ENCODE data around the gene ATXN1.

ATXN1 gene

DNA sequence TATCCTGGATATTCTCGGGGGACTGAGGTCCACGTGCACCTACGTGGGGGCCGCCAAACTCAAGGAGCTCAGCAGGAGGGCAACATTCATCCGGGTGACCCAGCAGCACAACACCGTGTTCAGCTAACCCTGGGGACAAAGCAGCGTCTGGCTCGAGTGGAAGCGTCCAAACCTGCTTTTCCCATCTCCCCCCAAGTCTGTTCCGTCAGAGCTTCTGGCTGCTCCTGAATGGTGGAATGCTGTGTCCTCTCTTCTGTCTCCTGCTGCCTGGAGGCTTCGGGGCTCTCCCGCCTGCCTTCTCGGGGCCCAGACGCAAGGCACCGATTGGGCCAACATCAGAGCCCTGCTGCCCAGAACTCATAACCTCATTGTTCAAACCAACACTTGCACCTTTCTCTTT, 466.2 kb downstream of the ATXN1 start:
- H3K9me3 ChIP-seq = no peaks in the 10 kb centered on the region
- H3K27ac ChIP-seq = no peak overlapping the region
- peak in 1 of 2 donors; percentile 37 for DNase-seq
- H3K4me1 ChIP-seq = no peaks in the 10 kb centered on the region
- no peak overlapping the region for H3K4me3 ChIP-seq
- no peak for TF ChIP-seq CTCF (IDR thresholded peaks at IDR 0.05)
- peaks cover 16 to 73% (median 29%) of the 10 kb centered on the region in 3 donors for H3K36me3 ChIP-seq
- H3K27me3 ChIP-seq = no peaks in the 10 kb centered on the region
- intact Hi-C loops (cut with DNase I; ENCODE audit: low total_unique reads) = no loop called here

DNA sequence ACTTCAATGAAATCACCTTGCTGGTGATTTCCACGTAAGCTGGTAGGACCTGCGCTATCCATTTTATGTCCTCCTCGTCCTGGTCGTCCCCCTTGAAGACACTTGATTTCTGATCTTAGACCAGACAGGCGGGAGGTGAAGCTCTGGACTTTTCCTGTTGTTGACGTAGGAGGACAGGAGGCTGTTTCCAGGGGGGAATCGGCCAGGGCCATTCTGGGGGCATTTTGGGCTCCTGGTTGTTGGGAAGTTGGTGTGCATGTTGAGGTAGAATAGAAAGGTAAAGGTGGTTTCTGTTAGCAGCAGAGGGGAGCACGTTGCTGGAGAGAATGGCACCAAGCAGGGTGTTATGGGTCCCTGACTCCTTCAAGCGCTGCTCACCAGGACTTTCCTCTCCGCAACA, 466.9 kb downstream of the ATXN1 start:
- Histone ChIP-seq H3K27me3 (no peaks in the 10 kb centered on the region), H3K4me1 (no peaks in the 10 kb centered on the region), H3K4me3 (no peak overlapping the region), H3K36me3 (peaks cover 16 to 74% (median 29%) of the 10 kb centered on the region in 3 donors), H3K9me3 (no peaks in the 10 kb centered on the region), H3K27ac (no peak overlapping the region)
- DNase-seq = no peak
- intact Hi-C loops (cut with DNase I; ENCODE audit: low total_unique reads) = no loop called here
- TF ChIP-seq CTCF (IDR thresholded peaks at IDR 0.05) = no peak

DNA sequence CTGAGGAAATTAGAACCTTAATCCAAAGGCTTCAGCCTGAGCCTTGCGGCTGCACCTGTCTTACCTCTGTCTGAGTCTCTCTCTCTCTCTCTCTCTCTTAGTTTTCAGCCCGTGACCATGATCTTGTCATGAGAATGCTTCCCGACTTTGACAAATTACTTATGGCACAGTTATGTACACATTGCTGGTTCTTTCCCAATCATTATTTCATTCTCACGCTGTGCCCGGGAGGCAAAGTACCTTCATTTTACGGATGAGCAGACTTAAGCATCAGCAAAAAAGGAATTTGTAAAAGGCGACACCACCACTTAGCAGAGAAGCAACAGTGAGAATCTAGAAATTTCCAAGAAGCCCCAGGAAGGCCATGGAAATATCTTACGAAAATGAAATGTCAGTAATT, 468.3 kb downstream of the ATXN1 start:
- Histone ChIP-seq H3K27me3 (no peaks in the 10 kb centered on the region), H3K4me1 (no peaks in the 10 kb centered on the region), H3K36me3 (peaks cover 11 to 66% (median 21%) of the 10 kb centered on the region in 3 donors), H3K4me3 (no peak overlapping the region), H3K9me3 (no peaks in the 10 kb centered on the region), H3K27ac (no peak overlapping the region)
- DNase-seq = no peak
- intact Hi-C loops (cut with DNase I; ENCODE audit: low total_unique reads) = no loop called here
- TF ChIP-seq CTCF (IDR thresholded peaks at IDR 0.05) = no peak

- Histone ChIP-seq H3K27me3 (no peaks in the 10 kb centered on the region), H3K36me3 (peaks cover 6 to 61% (median 16%) of the 10 kb centered on the region in 3 donors), H3K9me3 (no peaks in the 10 kb centered on the region), H3K4me3 (no peak overlapping the region), H3K27ac (no peak overlapping the region), H3K4me1 (no peaks in the 10 kb centered on the region)
- DNase-seq = peak in 1 of 2 donors; percentile 33
- intact Hi-C loops (cut with DNase I; ENCODE audit: low total_unique reads) = no loop called here
- TF ChIP-seq CTCF (IDR thresholded peaks at IDR 0.05) = no peak
Observed at GRCh38 chr6:16292432-16292831, 468.8 kb downstream of the ATXN1 start.

- Histone ChIP-seq H3K27me3 (no peaks in the 10 kb centered on the region), H3K4me3 (no peak overlapping the region), H3K9me3 (no peaks in the 10 kb centered on the region), H3K4me1 (no peaks in the 10 kb centered on the region), H3K27ac (no peak overlapping the region), H3K36me3 (peaks cover 5 to 58% (median 15%) of the 10 kb centered on the region in 3 donors)
- intact Hi-C loops (cut with DNase I; ENCODE audit: low total_unique reads) = no loop called here
- DNase-seq = peak in 1 of 2 donors; percentile 33
- no peak for TF ChIP-seq CTCF (IDR thresholded peaks at IDR 0.05)
Observed at GRCh38 chr6:16291739-16292138, 469.5 kb downstream of the ATXN1 start.

DNA sequence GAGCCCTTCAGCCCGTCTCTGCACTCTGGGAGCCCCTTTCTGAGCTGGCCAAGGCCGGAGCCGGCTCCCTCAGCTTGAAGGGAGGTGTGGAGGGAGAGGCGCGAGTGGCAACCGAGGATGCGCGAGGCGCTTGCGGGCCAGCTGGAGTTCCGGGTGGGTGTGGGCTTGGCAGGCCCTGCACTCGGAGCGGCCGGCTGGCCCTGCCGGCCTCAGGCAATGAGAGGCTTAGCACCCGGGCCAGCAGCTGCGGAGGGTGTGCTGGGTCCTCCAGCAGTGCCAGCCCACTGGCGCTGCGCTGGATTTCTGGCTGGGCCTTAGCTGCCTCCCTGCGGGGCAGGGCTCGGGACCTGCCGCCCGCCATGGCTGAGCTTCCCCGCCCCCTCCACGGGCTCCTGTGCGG, 473.1 kb downstream of the ATXN1 start:
- TF ChIP-seq CTCF (IDR thresholded peaks at IDR 0.05) = no peak
- intact Hi-C loops (cut with DNase I; ENCODE audit: low total_unique reads) = no loop called here
- Histone ChIP-seq H3K4me1 (no peaks in the 10 kb centered on the region), H3K9me3 (no peaks in the 10 kb centered on the region), H3K27ac (no peak overlapping the region), H3K36me3 (peaks cover 0 to 30% (median 6%) of the 10 kb centered on the region in 3 donors), H3K4me3 (no peak overlapping the region), H3K27me3 (no peaks in the 10 kb centered on the region)
- peak in 1 of 2 donors; percentile 50 for DNase-seq

Data from tibial artery (tissue), 4 donors.